NCI-H2029 (cell line): ENCODE measurements around the gene MAU2.
"Not testable (repeated sequence)": the region's sequence is repeated elsewhere in the genome, so short reads cannot be mapped to it uniquely, and the experiment has no call there.

Experiments used
- DNase-seq: peaks from one replicate; lab custom pipeline; 2025; lab: John Stamatoyannopoulos, UW

MAU2 gene

GRCh38 chr19:19345970-19346369, 25.3 kb downstream of the MAU2 start:
- no peak for DNase-seq

- DNase-seq, result no peak
These were observed 26.9 kb downstream of the MAU2 start for GRCh38 chr19:19347401-19348110.

DNA sequence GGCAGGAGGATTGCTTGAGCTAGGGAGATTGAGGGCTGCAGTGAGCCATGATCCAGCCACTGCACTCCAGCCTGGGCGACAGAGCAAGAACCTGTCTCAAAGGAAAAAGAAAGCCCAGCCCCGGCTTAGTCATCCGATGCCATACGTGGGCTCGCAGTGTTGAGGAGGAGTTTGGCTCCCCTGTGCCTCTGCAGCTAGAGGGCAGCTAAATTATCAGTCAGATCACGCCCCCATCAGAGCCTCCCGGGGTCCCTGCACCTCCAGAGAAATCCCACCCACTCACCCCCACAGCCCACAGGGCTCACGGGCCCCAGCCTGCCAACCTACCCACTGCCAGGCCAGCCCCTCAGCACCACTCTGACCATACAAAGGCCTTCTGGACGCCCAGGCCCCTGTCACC, 27.6 kb downstream of the MAU2 start:
- DNase-seq, result no peak

DNA sequence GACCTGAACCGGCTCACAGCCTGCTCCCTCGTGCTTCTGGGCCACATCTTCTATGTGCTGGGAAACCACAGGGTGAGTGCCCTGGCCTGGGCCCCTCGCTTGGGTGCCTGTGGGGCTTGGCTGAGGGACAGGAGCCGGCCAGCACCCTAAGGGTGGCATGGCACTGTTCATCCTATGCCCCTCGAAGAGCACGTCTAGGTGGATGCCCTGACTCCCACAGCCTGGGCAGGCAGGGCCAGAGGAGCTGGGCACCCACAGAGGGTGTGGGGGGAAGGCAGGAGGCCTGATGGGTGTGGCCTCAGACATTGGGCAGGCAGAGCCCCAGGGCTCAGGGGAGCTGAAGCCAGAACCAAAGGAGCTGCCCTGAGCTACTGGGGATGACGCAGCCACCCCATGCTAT, 28.7 kb downstream of the MAU2 start:
- no peak for DNase-seq

- not testable (repeated sequence) for DNase-seq
These were observed 30.1 kb downstream of the MAU2 start for GRCh38 chr19:19350756-19351155.

- DNase-seq, result no peak
These were observed 32.2 kb downstream of the MAU2 start for GRCh38 chr19:19352823-19353222.

GRCh38 chr19:19354007-19354406, 33.4 kb downstream of the MAU2 start:
- no peak for DNase-seq

DNA sequence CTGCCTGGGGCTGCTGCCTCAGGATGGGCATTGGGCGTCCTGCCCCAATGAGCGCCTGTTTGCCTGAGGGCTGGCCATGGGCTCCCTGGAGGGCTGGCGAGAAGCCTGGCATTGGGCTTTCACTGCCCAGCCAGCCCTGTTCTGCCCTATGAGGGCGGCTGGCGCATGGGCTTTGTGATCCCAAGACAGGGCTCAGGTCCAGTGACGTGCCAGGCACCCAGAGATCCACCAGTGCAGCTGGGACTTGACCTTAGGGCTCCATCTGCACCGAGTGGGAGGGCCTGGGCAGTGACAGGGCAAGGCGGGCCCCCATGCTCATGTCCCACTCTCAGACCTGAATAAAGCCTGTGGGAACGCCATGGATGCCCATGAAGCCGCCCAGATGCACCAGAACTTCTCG, 34.3 kb downstream of the MAU2 start:
- no peak for DNase-seq

GRCh38 chr19:19355606-19356139, 35.0 kb downstream of the MAU2 start:
- DNase-seq, result no peak

DNA sequence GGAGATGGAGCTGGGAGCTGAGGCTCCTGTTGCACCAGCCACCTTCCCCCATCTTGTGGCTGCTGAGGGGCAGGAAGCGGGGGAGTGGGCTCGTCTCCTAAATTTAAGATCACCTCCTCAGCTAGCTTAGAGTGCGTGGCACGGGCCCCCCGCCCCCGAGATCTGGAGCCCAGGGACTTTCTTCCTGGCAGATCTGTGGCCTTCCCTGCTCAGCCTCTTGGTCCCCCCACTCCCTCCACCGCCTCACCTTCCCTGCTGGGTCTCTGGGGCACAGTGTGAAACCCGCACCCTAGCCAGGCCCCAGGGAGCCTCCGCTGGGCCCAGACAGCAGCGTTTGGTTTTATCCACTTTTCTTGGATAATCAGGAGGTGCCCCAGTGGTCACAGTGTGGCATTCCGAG, 35.9 kb downstream of the MAU2 start:
- DNase-seq, result no peak

DNA sequence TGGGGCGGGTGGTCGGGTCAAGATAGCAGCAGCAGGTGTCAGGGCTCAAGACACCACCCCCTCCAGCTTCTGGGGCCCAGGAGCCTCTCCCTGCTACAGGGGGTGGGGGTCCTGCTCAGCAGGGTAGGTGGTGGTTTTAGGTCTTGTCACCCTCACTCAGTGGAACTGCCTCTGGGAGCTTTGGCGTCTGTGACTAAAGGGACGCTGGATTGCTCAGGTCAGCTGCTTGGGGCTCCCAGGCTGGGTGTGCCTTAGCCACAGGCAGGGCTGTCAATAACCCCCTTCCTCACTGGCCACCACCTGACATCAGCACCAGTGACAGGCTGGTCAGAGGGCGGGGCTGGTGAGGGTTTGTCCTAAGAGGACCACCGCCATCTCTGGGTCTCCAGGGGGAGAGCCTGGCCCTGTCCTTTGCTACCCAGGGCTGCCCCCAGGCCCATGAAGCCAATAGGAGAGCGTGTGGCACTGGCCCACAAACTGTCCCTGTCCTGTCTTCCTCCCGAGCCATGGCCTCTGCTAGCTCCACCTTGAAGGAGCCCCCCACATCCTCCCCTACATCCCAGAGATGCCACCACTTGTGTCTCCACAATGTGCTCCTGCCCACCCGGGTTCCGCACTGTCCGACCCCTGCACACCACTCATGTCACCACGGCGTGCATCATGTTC, 36.4 kb downstream of the MAU2 start:
- DNase-seq, result no peak

GRCh38 chr19:19361075-19361594, 40.5 kb downstream of the MAU2 start:
- peak; percentile 80 for DNase-seq

DNA sequence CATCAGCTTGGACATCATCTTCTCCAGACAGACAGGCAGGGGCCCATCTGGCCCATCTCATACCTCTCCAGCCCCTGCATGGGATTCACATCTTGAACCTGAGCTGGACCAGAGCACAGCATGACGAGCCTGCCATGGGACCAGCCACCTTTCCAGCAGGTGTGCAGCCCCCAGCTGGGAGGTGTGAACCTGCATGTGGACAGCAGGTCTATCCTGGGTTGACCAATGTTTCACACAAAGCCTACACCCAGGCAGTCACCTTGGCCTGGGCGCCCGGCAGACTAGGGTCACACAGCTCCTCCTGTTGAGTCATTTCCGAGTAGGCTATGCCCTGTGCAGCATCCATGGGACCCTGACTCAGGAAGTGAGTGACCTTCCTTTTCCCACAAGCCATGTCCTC, 41.4 kb downstream of the MAU2 start:
- no peak for DNase-seq

DNA sequence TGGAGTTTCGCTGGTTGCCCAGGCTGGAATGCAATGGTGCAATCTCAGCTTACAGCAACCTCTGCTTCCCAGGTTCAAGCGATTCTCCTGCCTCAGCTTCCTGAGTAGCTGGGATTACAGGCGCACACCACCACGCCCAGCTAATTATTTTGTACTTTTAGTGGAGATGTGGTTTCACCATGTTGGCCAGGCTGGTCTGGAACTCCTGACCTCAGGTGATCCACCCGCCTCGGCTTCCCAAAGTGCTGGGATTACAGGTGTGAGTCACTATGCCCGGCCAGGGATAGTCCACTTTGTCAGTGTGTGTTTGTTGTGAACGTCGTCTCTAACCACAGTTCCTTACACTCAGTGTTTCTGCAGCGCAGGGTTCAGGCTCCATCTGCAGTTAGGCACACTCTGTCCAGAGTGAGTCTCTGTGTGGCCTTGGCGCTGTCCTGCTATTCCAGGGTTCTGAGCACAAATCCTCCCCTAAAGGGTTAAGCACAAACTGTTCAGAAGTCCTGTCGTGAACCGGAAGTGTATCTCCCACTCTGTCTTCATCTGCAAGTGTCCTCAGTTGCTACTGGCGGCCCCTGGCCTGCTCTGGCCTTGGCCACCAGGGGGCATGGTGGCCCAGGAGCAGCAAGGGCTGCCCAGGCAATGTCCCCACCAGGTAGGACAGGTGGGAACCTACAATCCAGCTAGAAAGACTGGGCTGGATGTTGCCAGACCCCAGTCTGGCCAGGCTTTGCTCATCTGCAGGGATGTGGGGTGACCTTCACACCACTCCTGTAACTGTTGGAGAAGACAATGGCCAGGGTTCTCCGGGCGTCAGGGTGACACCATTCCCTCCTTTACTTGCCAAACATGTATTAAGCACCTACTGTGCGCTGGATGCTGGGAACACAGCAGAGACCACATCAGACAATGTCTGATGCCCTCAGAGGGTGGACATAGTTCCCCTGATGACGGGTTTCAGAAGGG, 46.1 kb downstream of the MAU2 start:
- peak; percentile 77 for DNase-seq

- DNase-seq, result no peak
These were observed 47.5 kb downstream of the MAU2 start for GRCh38 chr19:19368087-19368486.

DNA sequence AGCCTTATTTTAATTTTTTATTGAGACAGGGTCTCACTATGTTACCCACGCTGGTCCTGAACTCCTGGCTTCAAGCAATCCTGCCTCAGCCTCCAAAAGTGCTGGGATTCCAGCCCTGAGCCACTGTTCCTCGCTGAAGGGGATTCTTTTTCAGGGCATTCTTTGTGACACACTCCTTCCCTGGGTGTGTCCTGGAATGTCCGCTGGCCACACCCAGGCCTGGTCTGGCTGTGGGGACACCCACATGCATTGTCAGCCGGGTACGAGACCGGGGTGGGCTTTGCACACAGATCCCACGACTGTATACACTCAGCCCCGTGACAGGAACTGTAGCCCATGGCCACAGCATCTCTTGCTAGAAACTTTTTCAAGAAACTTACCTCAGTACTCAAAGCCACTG, 50.4 kb downstream of the MAU2 start:
- no peak for DNase-seq

- DNase-seq, result peak; percentile 21
These were observed 52.2 kb downstream of the MAU2 start for GRCh38 chr19:19372656-19373416.

DNA sequence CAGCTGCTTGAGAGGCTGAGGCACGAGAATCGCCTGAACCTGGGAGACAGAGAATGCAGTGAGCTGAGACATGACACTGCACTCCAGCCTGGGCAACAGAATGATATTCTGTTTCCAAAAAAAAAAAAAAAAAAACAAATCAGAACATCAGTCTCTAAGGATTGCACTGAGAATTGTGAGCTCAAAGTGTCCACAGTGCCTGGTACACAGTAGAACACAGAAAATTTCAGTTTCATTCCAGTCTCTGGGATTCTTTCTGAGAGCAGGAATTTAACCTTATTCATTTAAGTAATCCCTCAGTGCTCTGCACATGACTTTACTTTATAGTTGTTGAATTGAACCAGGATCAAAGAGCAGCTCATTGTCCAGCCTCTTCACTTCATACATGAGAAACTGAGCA, 58.9 kb downstream of the MAU2 start:
- DNase-seq, result no peak

DNA sequence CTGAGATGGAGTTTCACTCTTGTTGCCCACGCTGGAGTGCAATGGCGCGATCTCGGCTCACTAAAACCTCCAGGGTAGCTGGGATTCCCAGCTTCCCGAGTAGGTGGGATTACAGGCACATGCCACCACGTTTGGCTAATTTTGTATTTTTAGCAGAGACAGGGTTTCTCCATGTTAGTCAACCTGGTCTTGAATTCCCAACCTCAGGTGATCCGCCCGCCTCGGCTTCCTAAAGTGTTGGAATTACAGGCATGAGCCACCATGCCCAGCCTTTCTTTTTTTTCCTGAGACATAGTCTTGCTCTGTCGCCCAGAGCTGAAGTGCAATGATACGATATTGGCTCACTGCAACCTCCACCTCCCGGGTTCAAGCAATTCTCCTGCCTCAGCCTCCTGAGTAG, 59.7 kb downstream of the MAU2 start:
- not testable (repeated sequence) for DNase-seq

DNA sequence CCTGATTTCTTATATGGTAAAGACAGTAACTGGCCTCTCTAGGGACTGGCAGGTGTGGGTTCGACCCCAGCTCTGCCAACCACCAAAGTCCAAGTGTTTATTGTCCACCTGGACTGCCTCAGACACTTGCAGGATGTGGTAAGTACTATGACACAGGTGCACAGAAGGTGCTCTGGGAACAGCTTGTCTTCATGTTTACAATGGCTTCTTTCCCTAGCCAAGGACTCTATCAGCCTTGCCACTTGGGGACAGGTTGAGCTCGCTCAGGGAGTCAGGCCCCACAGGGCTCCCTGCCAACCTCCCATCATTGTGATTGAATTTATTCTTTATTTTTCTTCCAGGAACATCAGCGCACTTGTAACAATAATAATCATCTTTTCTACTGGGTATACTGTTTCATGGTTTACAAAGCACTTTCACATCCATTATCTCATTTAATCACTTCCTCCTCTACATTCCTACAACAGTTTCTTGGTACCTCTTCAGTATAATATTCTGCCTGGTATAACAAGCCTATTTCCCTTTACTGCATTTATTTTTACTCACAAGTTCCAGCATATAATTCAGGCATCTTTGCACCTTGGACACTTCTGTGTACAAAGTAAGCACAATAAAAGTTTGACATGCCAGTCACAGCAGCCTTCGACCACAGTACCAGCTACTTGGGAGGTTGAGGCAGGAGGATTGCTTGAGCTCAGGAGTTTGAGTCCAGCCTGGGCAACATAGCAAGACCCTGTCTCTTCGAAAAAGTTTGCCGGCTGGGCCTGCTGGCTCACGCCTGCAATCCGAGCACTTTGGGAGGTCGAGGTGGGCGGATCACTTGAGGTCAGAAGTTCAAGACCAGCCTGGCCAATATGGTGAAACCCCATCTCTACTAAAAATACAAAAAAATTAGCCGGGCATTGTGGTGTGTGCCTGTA, 60.6 kb downstream of the MAU2 start:
- DNase-seq, result peak; percentile 85
